Measurements from ENCODE around the gene TMEM121B.

The TMEM121B gene

GRCh38 chr22:17112491-17113042 lies 8.6 kb downstream of the TMEM121B start:
- in situ Hi-C loops (cut with MboI; ENCODE audit: low sequenced_read_pairs) = no loop called here

GRCh38 chr22:17110791-17111550 lies 10.2 kb downstream of the TMEM121B start:
- in situ Hi-C loops (cut with MboI; ENCODE audit: low sequenced_read_pairs) = no loop called here

- in situ Hi-C loops (cut with MboI; ENCODE audit: low sequenced_read_pairs) = no loop called here
Observed at GRCh38 chr22:17109976-17110375, 11.2 kb downstream of the TMEM121B start.

- in situ Hi-C loops (cut with MboI; ENCODE audit: low sequenced_read_pairs) = no loop called here
Observed at GRCh38 chr22:17109113-17109865, 11.9 kb downstream of the TMEM121B start.

- in situ Hi-C loops (cut with MboI; ENCODE audit: low sequenced_read_pairs) = no loop called here
Observed at GRCh38 chr22:17108256-17109112, 12.7 kb downstream of the TMEM121B start.

GRCh38 chr22:17107547-17107810 lies 13.7 kb downstream of the TMEM121B start:
- in situ Hi-C loops (cut with MboI; ENCODE audit: low sequenced_read_pairs) = no loop called here

GRCh38 chr22:17106785-17107546 lies 14.2 kb downstream of the TMEM121B start:
- in situ Hi-C loops (cut with MboI; ENCODE audit: low sequenced_read_pairs) = no loop called here

- in situ Hi-C loops (cut with MboI; ENCODE audit: low sequenced_read_pairs) = no loop called here
Observed at GRCh38 chr22:17106161-17106784, 14.9 kb downstream of the TMEM121B start.

GRCh38 chr22:17105143-17106129 lies 15.7 kb downstream of the TMEM121B start:
- in situ Hi-C loops (cut with MboI; ENCODE audit: low sequenced_read_pairs) = no loop called here

- in situ Hi-C loops (cut with MboI; ENCODE audit: low sequenced_read_pairs) = no loop called here
Observed at GRCh38 chr22:17104336-17104935, 16.7 kb downstream of the TMEM121B start.

- in situ Hi-C loops (cut with MboI; ENCODE audit: low sequenced_read_pairs) = no loop called here
Observed at GRCh38 chr22:17103351-17103750, 17.8 kb downstream of the TMEM121B start.

- in situ Hi-C loops (cut with MboI; ENCODE audit: low sequenced_read_pairs) = no loop called here
Observed at GRCh38 chr22:17102297-17102667, 18.9 kb downstream of the TMEM121B start.

- in situ Hi-C loops (cut with MboI; ENCODE audit: low sequenced_read_pairs) = no loop called here
Observed at GRCh38 chr22:17101475-17102296, 19.5 kb downstream of the TMEM121B start.

GRCh38 chr22:17100621-17101020 lies 20.5 kb downstream of the TMEM121B start:
- in situ Hi-C loops (cut with MboI; ENCODE audit: low sequenced_read_pairs) = no loop called here

- in situ Hi-C loops (cut with MboI; ENCODE audit: low sequenced_read_pairs) = no loop called here
Observed at GRCh38 chr22:17098379-17098819, 22.8 kb downstream of the TMEM121B start.

- in situ Hi-C loops (cut with MboI; ENCODE audit: low sequenced_read_pairs) = no loop called here
Observed at GRCh38 chr22:17097701-17098100, 23.5 kb downstream of the TMEM121B start.

- in situ Hi-C loops (cut with MboI; ENCODE audit: low sequenced_read_pairs) = no loop called here
Observed at GRCh38 chr22:17097062-17097461, 24.1 kb downstream of the TMEM121B start.

- in situ Hi-C loops (cut with MboI; ENCODE audit: low sequenced_read_pairs) = no loop called here
Observed at GRCh38 chr22:17096071-17096470, 25.1 kb downstream of the TMEM121B start.
